H9 (cell line): ENCODE data around the gene TMEM178B. TPM values are rescaled to one million over a fixed set of nuclear protein-coding genes. Genes with fewer than 3 reads are reported as not detected.

Experiments
- DNase-seq: peaks from one replicate; pipeline ENCODE4 v3.0.0-alpha.2; 2017
- H2AFZ ChIP-seq: one replicate; pipeline ENCODE4 v1.6.1; 2013; ENCODE audit warnings: mild to moderate bottlenecking, low read length, control low read depth, moderate library complexity
- H2AK5ac ChIP-seq: 2 replicates; pipeline ENCODE4 v1.6.1; 2013; ENCODE audit warnings: low read length, control low read depth, mixed read lengths; ENCODE audit not compliant: insufficient read length
- H2BK120ac ChIP-seq: one replicate; pipeline ENCODE4 v1.6.1; 2013; ENCODE audit warnings: low read depth, mild to moderate bottlenecking, low read length, control low read depth, inconsistent platforms; ENCODE audit not compliant: poor library complexity, severe bottlenecking
- H2BK12ac ChIP-seq: 2 replicates; pipeline ENCODE4 v1.6.1; 2013; ENCODE audit warnings: low read length, control low read depth, mixed read lengths, low read depth; ENCODE audit not compliant: insufficient read length
- H2BK15ac ChIP-seq: 2 replicates; pipeline ENCODE4 v1.6.1; 2013; ENCODE audit warnings: low read depth, low read length, control low read depth
- H2BK20ac ChIP-seq: one replicate; pipeline ENCODE4 v1.6.1; 2013; ENCODE audit warnings: low read depth, mild to moderate bottlenecking, low read length, control low read depth, inconsistent platforms; ENCODE audit not compliant: poor library complexity, severe bottlenecking
- H2BK5ac ChIP-seq: 2 replicates; pipeline ENCODE4 v1.6.1; 2013; ENCODE audit warnings: low read length, control low read depth, mixed read lengths; ENCODE audit not compliant: insufficient read length
- H3K14ac ChIP-seq: 2 replicates; pipeline ENCODE4 v1.6.1; 2013; ENCODE audit warnings: low read length, control low read depth; ENCODE audit not compliant: insufficient read depth
- H3K18ac ChIP-seq: 2 replicates; pipeline ENCODE4 v1.6.1; 2013; ENCODE audit warnings: low read depth, mild to moderate bottlenecking, mixed read lengths, low read length, control low read depth; ENCODE audit not compliant: insufficient read length
- H3K23ac ChIP-seq: 2 replicates; pipeline ENCODE4 v1.6.1; 2013; ENCODE audit warnings: low read length, control low read depth, mixed read lengths, low read depth; ENCODE audit not compliant: insufficient read length
- H3K23me2 ChIP-seq: 2 replicates; pipeline ENCODE4 v1.6.1; 2013; ENCODE audit warnings: low read depth, mild to moderate bottlenecking, mixed read lengths, low read length, control low read depth; ENCODE audit not compliant: insufficient read length, poor library complexity, severe bottlenecking
- H3K27ac ChIP-seq: 2 replicates; pipeline ENCODE4 v1.5.1; 2013; ENCODE audit warnings: low read length, control low read depth, mixed read lengths, low read depth; ENCODE audit not compliant: insufficient read length
- H3K27me3 ChIP-seq: 2 replicates; pipeline ENCODE4 v1.6.1; 2013; ENCODE audit warnings: low read length, control low read depth, inconsistent platforms; ENCODE audit not compliant: insufficient read depth
- H3K4ac ChIP-seq: 2 replicates; pipeline ENCODE4 v1.6.1; 2013; ENCODE audit warnings: low read depth, mild to moderate bottlenecking, control low read depth, inconsistent platforms, low read length, moderate library complexity
- H3K4me1 ChIP-seq: 2 replicates; pipeline ENCODE4 v1.6.1; 2013; ENCODE audit warnings: low read length, control low read depth, inconsistent platforms; ENCODE audit not compliant: insufficient read depth
- H3K4me2 ChIP-seq: 2 replicates; pipeline ENCODE4 v1.6.1; 2013; ENCODE audit warnings: low read length, control low read depth, mixed read lengths; ENCODE audit not compliant: insufficient read length, insufficient read depth
- H3K56ac ChIP-seq: 2 replicates; pipeline ENCODE4 v1.6.1; 2013; ENCODE audit warnings: low read depth, mild to moderate bottlenecking, mixed read lengths, low read length, control low read depth; ENCODE audit not compliant: insufficient read length
- H3K79me1 ChIP-seq: 2 replicates; pipeline ENCODE4 v1.6.1; 2013; ENCODE audit warnings: low read depth, mild to moderate bottlenecking, moderate library complexity, low read length, control low read depth, inconsistent platforms; ENCODE audit not compliant: insufficient read depth, poor library complexity, severe bottlenecking
- H3K79me2 ChIP-seq: 2 replicates; pipeline ENCODE4 v1.6.1; 2013; ENCODE audit warnings: low read length, control low read depth, inconsistent platforms; ENCODE audit not compliant: insufficient read depth
- H3K9ac ChIP-seq: 2 replicates; pipeline ENCODE4 v1.6.1; 2013; ENCODE audit warnings: low read length, control low read depth, mixed read lengths; ENCODE audit not compliant: insufficient read length; ENCODE audit errors: extremely low read depth
- H3K9me3 ChIP-seq: one replicate; pipeline ENCODE4 v1.6.1; 2013; ENCODE audit warnings: low read depth, low read length, inconsistent platforms; ENCODE audit not compliant: control insufficient read depth
- H3T11ph ChIP-seq: one replicate; pipeline ENCODE4 v1.6.1; 2013; ENCODE audit warnings: mild to moderate bottlenecking, low read length, control low read depth, inconsistent platforms
- H4K20me1 ChIP-seq: one replicate; pipeline ENCODE4 v1.6.1; 2013; ENCODE audit not compliant: control insufficient read depth, insufficient read length, insufficient read depth
- H4K5ac ChIP-seq: 2 replicates; pipeline ENCODE4 v1.6.1; 2013; ENCODE audit warnings: low read depth, mild to moderate bottlenecking, mixed read lengths, low read length, control low read depth; ENCODE audit not compliant: insufficient read length
- H4K8ac ChIP-seq: replicated peaks from 2 replicates; pipeline ENCODE4 v1.6.1; 2013; ENCODE audit warnings: low read length, control low read depth, mixed read lengths, low read depth; ENCODE audit not compliant: insufficient read length
- H4K91ac ChIP-seq: 2 replicates; pipeline ENCODE4 v1.6.1; 2013; ENCODE audit warnings: low read depth, mild to moderate bottlenecking, moderate library complexity, mixed read lengths, low read length, control low read depth; ENCODE audit not compliant: insufficient read length
- H3K27ac Mint-ChIP-seq, 3 experiments: 2 replicates in 2 of 3; 3 replicates in 1 of 3; pipeline ENCODE4 v1.8.0; 2020 to 2021; ENCODE audit warnings: mixed read lengths in 3 of 3, mild to moderate bottlenecking in 1 of 3, moderate library complexity in 1 of 3
- H3K27me3 Mint-ChIP-seq: 2 replicates; pipeline ENCODE4 v1.8.0; 2021; ENCODE audit warnings: low read depth, mild to moderate bottlenecking, moderate library complexity, mixed read lengths
- H3K36me3 Mint-ChIP-seq, 3 experiments: 2 replicates in 2 of 3; 3 replicates in 1 of 3; pipeline ENCODE4 v1.8.0; 2020 to 2021; ENCODE audit warnings: low read depth in 3 of 3, mixed read lengths in 3 of 3; ENCODE audit not compliant: insufficient read depth in 1 of 3
- H3K4me1 Mint-ChIP-seq, 2 experiments: 2 replicates each; pipeline ENCODE4 v1.8.0; 2020; ENCODE audit warnings: mixed read lengths in 2 of 2
- H3K4me3 Mint-ChIP-seq, 2 experiments: 2 replicates in 1 of 2; 3 replicates in 1 of 2; pipeline ENCODE4 v1.8.0; 2020 to 2021; ENCODE audit warnings: mild to moderate bottlenecking in 2 of 2, mixed read lengths in 2 of 2, moderate library complexity in 1 of 2
- H3K9me3 Mint-ChIP-seq, 2 experiments: 2 replicates in 1 of 2; 3 replicates in 1 of 2; pipeline ENCODE4 v1.8.0; 2020; ENCODE audit warnings: mild to moderate bottlenecking in 2 of 2, mixed read lengths in 2 of 2, moderate library complexity in 1 of 2
- WGBS: extraction: QIAGEN DNeasy Blood & Tissue Kit; methylation state at CpG from one replicate; pipeline ENCODE4 v1.1.7; 2013; ENCODE audit warnings: missing lambda C conversion rate, low lambda C conversion rate, mixed read lengths; ENCODE audit not compliant: insufficient read length; ENCODE audit errors: extremely low coverage; 5-methylcytosine and 5-hydroxymethylcytosine counted together
- total RNA-seq: library from RNA; stranded (reverse); gene quantifications from 2 replicates; pipeline ENCODE4 v1.2.1, GENCODE V29; 2021
- TF ChIP-seq, protein P1 (sequence below): fragments of 200-600 bp; sonication (generic); conservative IDR thresholded peaks from 3 replicates; pipeline ENCODE4 v1.8.0; 2021; ENCODE audit warnings: antibody characterized with exemption, mild to moderate bottlenecking

TMEM178B gene
- total RNA-seq, 1 experiment from 2014 or later: 11.3 TPM

DNA sequence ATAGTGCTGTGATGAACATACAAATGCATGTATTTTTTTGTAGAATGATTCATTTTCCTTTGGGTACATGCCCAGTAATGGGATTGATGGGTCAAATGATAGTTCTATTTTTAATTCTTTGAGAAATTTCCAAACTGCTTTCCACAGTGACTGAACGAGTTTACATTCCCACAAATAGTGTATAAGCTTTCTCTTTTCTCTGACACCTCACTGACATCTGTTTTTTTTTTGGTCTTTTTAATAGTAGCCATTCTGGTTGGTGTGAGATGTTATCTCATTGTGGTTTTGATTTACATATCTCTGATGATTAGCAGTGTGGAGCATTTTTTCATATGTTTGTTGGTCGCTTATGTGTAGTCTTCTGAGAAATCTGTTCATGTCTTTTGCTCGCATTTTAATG lies 282.3 kb downstream of the TMEM178B start:
- no peaks in the 10 kb centered on the region; the same call in 1 of the 2 replicates for H3K4me1 ChIP-seq
- no peak overlapping the region for H2AK5ac ChIP-seq
- H2BK120ac ChIP-seq: no peak overlapping the region
- H3K14ac ChIP-seq: no peak overlapping the region
- Mint-ChIP-seq H3K36me3 (no peaks in the 10 kb centered on the region; a peak in 1 of 7 replicates), H3K27me3 (no peaks in the 10 kb centered on the region), H3K27ac (no peak overlapping the region), H3K9me3 (no peaks in the 10 kb centered on the region), H3K4me3 (no peak overlapping the region), H3K4me1 (peaks cover 17 to 20% of the 10 kb centered on the region in 2 experiments)
- H3K27me3 ChIP-seq: no peaks in the 10 kb centered on the region
- no peak overlapping the region for H3K4me2 ChIP-seq
- no peak overlapping the region for H2BK20ac ChIP-seq
- no peaks in the 10 kb centered on the region for H3K79me2 ChIP-seq
- no peak overlapping the region for H2BK5ac ChIP-seq
- TF ChIP-seq, protein P1, sequence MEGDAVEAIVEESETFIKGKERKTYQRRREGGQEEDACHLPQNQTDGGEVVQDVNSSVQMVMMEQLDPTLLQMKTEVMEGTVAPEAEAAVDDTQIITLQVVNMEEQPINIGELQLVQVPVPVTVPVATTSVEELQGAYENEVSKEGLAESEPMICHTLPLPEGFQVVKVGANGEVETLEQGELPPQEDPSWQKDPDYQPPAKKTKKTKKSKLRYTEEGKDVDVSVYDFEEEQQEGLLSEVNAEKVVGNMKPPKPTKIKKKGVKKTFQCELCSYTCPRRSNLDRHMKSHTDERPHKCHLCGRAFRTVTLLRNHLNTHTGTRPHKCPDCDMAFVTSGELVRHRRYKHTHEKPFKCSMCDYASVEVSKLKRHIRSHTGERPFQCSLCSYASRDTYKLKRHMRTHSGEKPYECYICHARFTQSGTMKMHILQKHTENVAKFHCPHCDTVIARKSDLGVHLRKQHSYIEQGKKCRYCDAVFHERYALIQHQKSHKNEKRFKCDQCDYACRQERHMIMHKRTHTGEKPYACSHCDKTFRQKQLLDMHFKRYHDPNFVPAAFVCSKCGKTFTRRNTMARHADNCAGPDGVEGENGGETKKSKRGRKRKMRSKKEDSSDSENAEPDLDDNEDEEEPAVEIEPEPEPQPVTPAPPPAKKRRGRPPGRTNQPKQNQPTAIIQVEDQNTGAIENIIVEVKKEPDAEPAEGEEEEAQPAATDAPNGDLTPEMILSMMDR: no peak
- no peak overlapping the region for H3K23ac ChIP-seq
- no peak overlapping the region for H2AFZ ChIP-seq
- no peak overlapping the region for H3K9ac ChIP-seq
- H4K5ac ChIP-seq: no peak overlapping the region
- no peak overlapping the region for H3K4ac ChIP-seq
- H3K18ac ChIP-seq: no peak overlapping the region
- H3K23me2 ChIP-seq: no peaks in the 10 kb centered on the region
- H2BK12ac ChIP-seq: no peak overlapping the region
- H3K56ac ChIP-seq: no peak overlapping the region
- no peaks in the 10 kb centered on the region for H3K79me1 ChIP-seq
- H4K20me1 ChIP-seq: no peaks in the 10 kb centered on the region
- H3T11ph ChIP-seq: no peak overlapping the region
- no CpG with 5 or more reads among the region's 3 CpGs for WGBS
- no peak for DNase-seq
- no peak overlapping the region for H4K91ac ChIP-seq
- no peak overlapping the region for H2BK15ac ChIP-seq
- H3K27ac ChIP-seq: no peak overlapping the region
- no peaks in the 10 kb centered on the region for H3K9me3 ChIP-seq
- H4K8ac ChIP-seq: no peak overlapping the region
